Glutamatergic neuron (in vitro differentiated cells): ENCODE measurements around the gene CFAP97D2. TPM values are rescaled to one million over a fixed set of nuclear protein-coding genes. Genes with fewer than 3 reads are reported as not detected.

Experiments used
- DNase-seq: peaks from one replicate; pipeline ENCODE4 v3.0.0; 2022
- H3K27ac Mint-ChIP-seq: one replicate; pipeline ENCODE4 v1.8.0; 2020; ENCODE audit warnings: mild to moderate bottlenecking, mixed read lengths, inconsistent platforms; ENCODE audit not compliant: unreplicated experiment
- H3K27me3 Mint-ChIP-seq: one replicate; pipeline ENCODE4 v1.8.0; 2020; ENCODE audit warnings: mild to moderate bottlenecking, moderate library complexity, mixed read lengths, inconsistent platforms; ENCODE audit not compliant: unreplicated experiment
- H3K36me3 Mint-ChIP-seq: one replicate; pipeline ENCODE4 v1.8.0; 2020; ENCODE audit warnings: mild to moderate bottlenecking, mixed read lengths, inconsistent platforms; ENCODE audit not compliant: unreplicated experiment
- H3K4me1 Mint-ChIP-seq: one replicate; pipeline ENCODE4 v1.8.0; 2020; ENCODE audit warnings: mild to moderate bottlenecking, low read depth, mixed read lengths, inconsistent platforms; ENCODE audit not compliant: unreplicated experiment
- H3K4me3 Mint-ChIP-seq: one replicate; pipeline ENCODE4 v1.8.0; 2020; ENCODE audit warnings: mild to moderate bottlenecking, mixed read lengths, inconsistent platforms; ENCODE audit not compliant: unreplicated experiment
- H3K9me3 Mint-ChIP-seq: one replicate; pipeline ENCODE4 v1.8.0; 2020; ENCODE audit warnings: mild to moderate bottlenecking, moderate library complexity, mixed read lengths, inconsistent platforms; ENCODE audit not compliant: unreplicated experiment
- total RNA-seq: library from RNA; stranded (reverse); fragmentation: NEBNext Ultra II Directional; extraction: Animal tissue kit (Norgen Biotek cat#: 25700); gene quantifications from one replicate; pipeline ENCODE4 v1.2.1, GENCODE V29; 2021; ENCODE audit not compliant: unreplicated experiment
- TF ChIP-seq, protein P1 (sequence below): fragments of 200-600 bp; sonication (generic); IDR thresholded peaks from one replicate; pipeline ENCODE4 v1.5.0; 2021; ENCODE audit not compliant: partially characterized antibody, unreplicated experiment

Gene CFAP97D2
- total RNA-seq, 1 donor from 2014 or later = not detected

DNA sequence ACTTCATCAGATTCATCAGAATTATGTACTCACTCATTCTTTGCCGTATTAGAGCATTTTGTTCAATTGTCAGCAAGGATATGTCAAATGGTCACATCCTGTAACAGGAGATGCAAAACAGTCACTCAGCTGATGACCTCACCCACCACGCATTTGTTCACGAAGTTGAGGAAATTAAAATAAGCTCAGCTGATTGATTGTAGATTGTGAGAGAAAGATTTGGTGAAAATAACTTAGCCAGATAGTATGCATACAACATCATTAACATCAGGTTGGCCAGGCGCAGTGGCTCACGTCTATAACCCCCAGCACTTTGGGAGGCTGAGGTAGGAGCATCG is 33.1 kb downstream of the CFAP97D2 start:
- Mint-ChIP-seq H3K9me3 (peaks cover 3% of the 10 kb centered on the region), H3K4me1 (no peaks in the 10 kb centered on the region), H3K27me3 (peaks cover 7% of the 10 kb centered on the region), H3K36me3 (peaks cover 10% of the 10 kb centered on the region), H3K27ac (no peak overlapping the region), H3K4me3 (no peak overlapping the region)
- TF ChIP-seq, protein P1, sequence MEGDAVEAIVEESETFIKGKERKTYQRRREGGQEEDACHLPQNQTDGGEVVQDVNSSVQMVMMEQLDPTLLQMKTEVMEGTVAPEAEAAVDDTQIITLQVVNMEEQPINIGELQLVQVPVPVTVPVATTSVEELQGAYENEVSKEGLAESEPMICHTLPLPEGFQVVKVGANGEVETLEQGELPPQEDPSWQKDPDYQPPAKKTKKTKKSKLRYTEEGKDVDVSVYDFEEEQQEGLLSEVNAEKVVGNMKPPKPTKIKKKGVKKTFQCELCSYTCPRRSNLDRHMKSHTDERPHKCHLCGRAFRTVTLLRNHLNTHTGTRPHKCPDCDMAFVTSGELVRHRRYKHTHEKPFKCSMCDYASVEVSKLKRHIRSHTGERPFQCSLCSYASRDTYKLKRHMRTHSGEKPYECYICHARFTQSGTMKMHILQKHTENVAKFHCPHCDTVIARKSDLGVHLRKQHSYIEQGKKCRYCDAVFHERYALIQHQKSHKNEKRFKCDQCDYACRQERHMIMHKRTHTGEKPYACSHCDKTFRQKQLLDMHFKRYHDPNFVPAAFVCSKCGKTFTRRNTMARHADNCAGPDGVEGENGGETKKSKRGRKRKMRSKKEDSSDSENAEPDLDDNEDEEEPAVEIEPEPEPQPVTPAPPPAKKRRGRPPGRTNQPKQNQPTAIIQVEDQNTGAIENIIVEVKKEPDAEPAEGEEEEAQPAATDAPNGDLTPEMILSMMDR = no peak
- DNase-seq = no peak

DNA sequence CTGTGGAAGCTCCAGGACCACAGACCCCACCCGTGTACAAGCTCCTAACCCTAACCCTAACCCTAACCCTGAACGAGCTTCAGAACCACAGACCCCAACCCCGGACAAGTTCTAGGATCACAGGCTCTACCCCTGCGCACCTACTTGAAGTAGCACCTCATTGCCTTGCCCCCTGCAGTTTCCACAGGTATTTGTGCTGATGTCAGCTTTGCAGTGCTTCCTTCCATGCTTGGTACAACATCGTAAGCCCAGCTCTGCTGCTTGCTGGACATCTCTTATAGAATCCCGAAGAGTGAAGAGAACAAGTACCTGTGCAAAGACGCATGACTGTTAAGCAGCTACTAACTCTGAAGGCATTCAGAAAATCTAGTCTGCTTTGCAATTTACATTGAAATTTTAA is 34.9 kb downstream of the CFAP97D2 start:
- Mint-ChIP-seq H3K9me3 (no peaks in the 10 kb centered on the region), H3K4me1 (no peaks in the 10 kb centered on the region), H3K4me3 (no peak overlapping the region), H3K27me3 (peaks cover 10% of the 10 kb centered on the region), H3K27ac (no peak overlapping the region), H3K36me3 (no peaks in the 10 kb centered on the region)
- no peak for DNase-seq
- TF ChIP-seq, protein P1 = no peak

DNA sequence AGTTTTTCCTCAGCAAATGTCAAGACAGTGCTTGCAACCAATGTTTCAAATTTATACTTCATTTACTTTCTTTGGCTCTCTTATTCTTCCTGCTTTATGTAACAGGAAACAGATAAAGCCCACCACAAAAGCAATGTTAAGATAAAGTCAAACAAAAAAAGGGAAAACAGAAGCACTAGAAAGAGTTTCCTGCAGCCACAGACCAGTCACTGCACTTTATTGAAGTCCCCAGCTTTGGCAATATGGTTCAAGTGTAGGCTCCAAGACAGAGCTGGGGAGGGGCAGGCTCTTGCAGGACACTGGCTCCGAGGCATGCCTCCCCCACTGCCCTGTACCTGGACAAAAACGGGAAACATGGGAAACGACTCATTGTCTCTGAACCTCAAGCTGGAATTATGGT is 40.3 kb downstream of the CFAP97D2 start:
- Mint-ChIP-seq H3K9me3 (peaks cover 2% of the 10 kb centered on the region), H3K36me3 (no peaks in the 10 kb centered on the region), H3K4me3 (no peak overlapping the region), H3K4me1 (no peaks in the 10 kb centered on the region), H3K27me3 (peaks cover 3% of the 10 kb centered on the region), H3K27ac (no peak overlapping the region)
- TF ChIP-seq, protein P1 = no peak
- no peak for DNase-seq

DNA sequence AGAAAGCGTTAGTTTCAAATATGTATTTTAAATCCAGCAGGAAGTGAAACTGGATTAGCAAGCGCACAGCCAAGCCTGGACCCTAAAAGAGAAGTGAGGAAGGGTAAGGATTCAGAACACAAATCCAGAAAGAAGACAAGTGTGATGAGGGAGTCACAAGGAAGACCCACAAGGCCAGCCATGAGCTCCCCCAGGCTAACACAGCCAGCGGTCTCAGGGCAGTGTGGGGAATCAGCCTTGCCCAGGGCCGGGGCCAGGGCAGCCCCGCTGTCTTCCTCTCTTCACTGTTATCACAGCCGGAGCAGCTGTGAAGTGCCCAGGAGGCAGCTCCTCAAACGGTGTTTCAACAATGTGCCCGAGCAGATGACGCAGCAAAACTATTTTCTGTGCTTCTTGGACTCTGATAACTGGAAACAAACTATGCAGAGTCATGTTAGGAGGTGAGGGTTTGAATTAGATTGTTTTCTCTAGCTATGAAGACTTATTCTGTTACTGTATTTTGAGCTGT is 43.5 kb downstream of the CFAP97D2 start:
- DNase-seq = no peak
- H3K36me3 Mint-ChIP-seq = no peaks in the 10 kb centered on the region
- H3K27ac Mint-ChIP-seq = no peak overlapping the region
- TF ChIP-seq, protein P1 = no peak
- H3K4me3 Mint-ChIP-seq = no peak overlapping the region
- H3K4me1 Mint-ChIP-seq = peaks cover 3% of the 10 kb centered on the region
- H3K9me3 Mint-ChIP-seq = peaks cover 2% of the 10 kb centered on the region
- peaks cover 4% of the 10 kb centered on the region for H3K27me3 Mint-ChIP-seq

DNA sequence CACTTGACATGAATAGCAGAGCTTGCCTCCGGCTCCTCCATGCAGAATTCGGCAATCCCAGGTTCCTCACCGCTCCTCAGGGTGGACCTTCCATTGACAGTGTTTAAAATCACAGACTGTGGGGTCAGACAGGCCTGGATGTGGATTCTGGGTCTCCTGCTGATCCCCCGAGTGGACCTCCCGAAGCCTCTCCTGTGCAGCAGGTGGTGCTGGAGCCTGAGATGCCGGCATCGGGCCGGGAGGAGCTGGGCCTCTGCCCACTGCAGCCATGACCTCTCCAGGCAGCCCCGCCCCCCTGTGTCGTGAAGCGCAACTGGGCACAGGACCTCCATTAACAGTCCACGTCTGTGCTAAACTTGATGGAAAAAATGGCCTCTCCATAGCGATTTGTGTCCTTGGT is 45.1 kb downstream of the CFAP97D2 start:
- DNase-seq = no peak
- no peaks in the 10 kb centered on the region for H3K36me3 Mint-ChIP-seq

More for the DNA sequence above, 45.1 kb downstream of the CFAP97D2 start:
- TF ChIP-seq, protein P1 = no peak
- peaks cover 3% of the 10 kb centered on the region for H3K4me1 Mint-ChIP-seq
- H3K9me3 Mint-ChIP-seq = peaks cover 1% of the 10 kb centered on the region
- no peak overlapping the region for H3K4me3 Mint-ChIP-seq
- H3K27me3 Mint-ChIP-seq = peaks cover 1% of the 10 kb centered on the region
- no peak overlapping the region for H3K27ac Mint-ChIP-seq
